Breast epithelium (tissue), 4 donors: ENCODE results near the gene GABRA5. TPM values are rescaled to one million over a fixed set of nuclear protein-coding genes. Genes with fewer than 3 reads are reported as not detected.

ENCODE experiments used
- DNase-seq, 2 donors: peaks; one replicate each; pipeline ENCODE4 v3.0.0-alpha.2; 2019; ENCODE audit warnings: low spot score in 2 of 2
- H3K27ac ChIP-seq, 2 donors: fragments of 200-600 bp; sonication (generic) in 1 of 2; one replicate each; pipeline ENCODE4 v1.5.1; 2016 to 2019; ENCODE audit warnings: mild to moderate bottlenecking in 1 of 2
- H3K27me3 ChIP-seq, 2 donors: fragments of 200-600 bp; sonication (generic) in 1 of 2; one replicate each; pipeline versions ENCODE4 v1.5.1 to v1.6.0; 2017 to 2019; ENCODE audit warnings: control low read depth in 1 of 2, mild to moderate bottlenecking in 1 of 2
- H3K36me3 ChIP-seq: fragments of 200-600 bp; one replicate; pipeline ENCODE4 v1.5.1; 2019
- H3K4me1 ChIP-seq, 2 donors: fragments of 200-600 bp; sonication (generic); one replicate each; pipeline ENCODE4 v1.5.1; 2016 to 2019; ENCODE audit warnings: control low read depth in 1 of 2
- H3K4me3 ChIP-seq, 3 donors: fragments of 200-600 bp; sonication (generic); 1 replicate in 2 of 3; 2 replicates in 1 of 3; pipeline ENCODE4 v1.5.1; 2016 to 2019; ENCODE audit warnings: mild to moderate bottlenecking in 3 of 3, moderate library complexity in 2 of 3
- H3K9me3 ChIP-seq, 2 donors: fragments of 200-600 bp; sonication (generic) in 1 of 2; one replicate each; pipeline ENCODE4 v1.5.1; 2016 to 2019; ENCODE audit warnings: control low read depth in 1 of 2
- CTCF ChIP-seq, 3 donors: fragments of 450-650 bp; IDR thresholded peaks; one replicate each; pipeline ENCODE4 v1.5.1; 2016 to 2017; ENCODE audit warnings: antibody characterized with exemption in 3 of 3, mild to moderate bottlenecking in 3 of 3, moderate library complexity in 3 of 3
- POLR2A ChIP-seq: fragments of 450-650 bp; IDR thresholded peaks from one replicate; pipeline ENCODE4 v1.6.1; 2016; ENCODE audit warnings: antibody characterized with exemption, mild to moderate bottlenecking, moderate library complexity
- POLR2AphosphoS5 ChIP-seq, 3 donors: sonication (generic); formaldehyde crosslinking; IDR thresholded peaks; one replicate each; pipeline ENCODE4 v1.6.1; 2017; ENCODE audit warnings: antibody characterized with exemption in 3 of 3
- intact Hi-C: fragments of 100-400 bp; cut with DNase I; formaldehyde crosslinking; loops from one replicate; pipeline ENCODE4 v1.15.1; 2023; ENCODE audit warnings: low total_unique reads
- total RNA-seq, 3 donors: library from RNA; depleted of rRNA; stranded (reverse); fragments of >200 nt; gene quantifications; one replicate each; pipeline ENCODE4 v1.1.0, GENCODE V29; 2016

GABRA5 gene
- total RNA-seq, 3 donors from 2014 or later: not detected

GRCh38 chr15:26981492-26981891 lies 114.6 kb downstream of the GABRA5 start:
- H3K36me3 ChIP-seq: no peaks in the 10 kb centered on the region
- TF ChIP-seq CTCF (IDR thresholded peaks at IDR 0.05) (no peak), POLR2AphosphoS5 (IDR thresholded peaks at IDR 0.05) (no peak), POLR2A (no peak)
- no peak overlapping the region for H3K4me3 ChIP-seq
- H3K9me3 ChIP-seq: no peaks in the 10 kb centered on the region
- H3K27me3 ChIP-seq: no peaks in the 10 kb centered on the region
- DNase-seq: no peak
- no peak overlapping the region for H3K27ac ChIP-seq
- no peaks in the 10 kb centered on the region for H3K4me1 ChIP-seq
- intact Hi-C loops: no loop called here

DNA sequence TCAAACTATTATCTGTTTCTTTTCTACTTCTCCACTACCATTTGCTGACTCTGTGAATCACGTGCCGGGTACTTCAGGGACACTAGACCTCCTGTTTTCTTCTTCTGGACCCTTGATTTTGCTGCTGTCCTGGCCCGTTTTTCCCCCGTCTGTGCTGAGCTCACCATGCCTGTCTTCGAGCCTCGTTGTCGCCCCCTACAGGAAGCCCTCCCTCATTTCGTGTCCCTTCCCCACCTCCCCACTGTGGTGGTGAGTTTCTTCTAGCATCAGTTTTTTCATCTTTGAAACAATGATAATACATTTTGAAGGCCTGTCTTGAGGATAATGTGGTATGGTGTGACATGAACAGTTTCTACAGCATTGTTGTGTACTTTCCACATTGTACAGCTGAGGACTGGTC lies 117.0 kb downstream of the GABRA5 start:
- DNase-seq: no peak
- intact Hi-C loops: no loop called here
- H3K36me3 ChIP-seq: no peaks in the 10 kb centered on the region
- H3K4me3 ChIP-seq: no peak overlapping the region
- H3K9me3 ChIP-seq: peaks cover 0 to 6% of the 10 kb centered on the region in 2 donors
- no peak overlapping the region for H3K27ac ChIP-seq
- TF ChIP-seq POLR2A: no peak
- no peak for TF ChIP-seq POLR2AphosphoS5 (IDR thresholded peaks at IDR 0.05)
- TF ChIP-seq CTCF (IDR thresholded peaks at IDR 0.05): no peak
- no peaks in the 10 kb centered on the region for H3K4me1 ChIP-seq
- H3K27me3 ChIP-seq: no peaks in the 10 kb centered on the region

DNA sequence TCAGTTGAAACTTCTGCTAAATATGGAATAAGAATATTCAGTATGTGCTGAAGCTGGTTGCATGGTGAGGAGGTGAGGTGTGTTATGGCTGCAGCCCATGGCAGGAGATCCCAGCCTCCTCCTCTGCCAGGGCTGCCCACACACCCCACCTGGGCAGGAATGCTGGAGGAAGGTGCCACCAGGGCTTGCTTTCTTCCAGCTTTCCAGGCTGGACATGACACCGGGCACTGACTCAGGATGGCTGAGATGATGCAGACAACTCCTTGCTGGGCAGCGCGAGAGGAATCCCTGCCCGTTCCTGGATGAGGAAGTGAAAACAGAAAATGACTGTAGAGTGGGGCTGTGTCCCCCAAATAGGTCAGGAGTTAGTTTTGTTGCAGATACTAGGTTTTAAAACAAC lies 118.2 kb downstream of the GABRA5 start:
- TF ChIP-seq CTCF (IDR thresholded peaks at IDR 0.05) (no peak), POLR2A (no peak), POLR2AphosphoS5 (IDR thresholded peaks at IDR 0.05) (no peak)

DNA sequence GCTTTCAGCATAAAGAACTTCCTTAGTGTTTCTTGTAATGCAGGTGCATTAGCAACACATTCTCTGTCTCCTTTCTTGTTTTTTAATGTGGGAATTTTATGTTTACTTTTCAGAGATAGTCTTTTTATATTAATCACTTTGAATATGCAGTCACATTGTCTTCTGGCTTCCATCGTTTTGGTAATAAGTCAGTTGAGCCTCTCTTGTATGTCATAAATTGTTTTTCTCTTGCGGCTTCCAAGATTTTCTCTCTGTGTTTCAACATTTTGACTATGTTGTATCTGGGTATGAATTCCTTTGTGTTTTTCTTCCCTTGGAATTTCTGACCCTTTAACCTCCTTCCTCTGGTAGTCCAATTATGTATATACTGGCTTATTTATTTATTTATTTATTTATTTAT lies 129.4 kb downstream of the GABRA5 start:
- peaks cover 6 to 32% of the 10 kb centered on the region in 2 donors for H3K9me3 ChIP-seq
- H3K4me1 ChIP-seq: no peaks in the 10 kb centered on the region
- intact Hi-C loops: no loop called here
- no peak overlapping the region for H3K4me3 ChIP-seq
- no peak for TF ChIP-seq POLR2A
- TF ChIP-seq POLR2AphosphoS5 (IDR thresholded peaks at IDR 0.05): no peak
- TF ChIP-seq CTCF (IDR thresholded peaks at IDR 0.05): no peak
- H3K27ac ChIP-seq: no peak overlapping the region
- no peaks in the 10 kb centered on the region for H3K36me3 ChIP-seq
- no peaks in the 10 kb centered on the region for H3K27me3 ChIP-seq
- DNase-seq: no peak

More for the DNA sequence above, 118.2 kb downstream of the GABRA5 start:
- Histone ChIP-seq H3K4me3 (no peak overlapping the region), H3K4me1 (no peaks in the 10 kb centered on the region), H3K27me3 (no peaks in the 10 kb centered on the region), H3K9me3 (peaks cover 0 to 6% of the 10 kb centered on the region in 2 donors), H3K36me3 (no peaks in the 10 kb centered on the region), H3K27ac (no peak overlapping the region)
- intact Hi-C loops: no loop called here
- DNase-seq: no peak

Other genes starting within 250 kb of the GABRA5 start
- 1 to 10 TPM in 2 of 3 donors, under 1 TPM in 1; 0.98 to 1.8 (median 1.1) TPM for gene GABRB3, start 94.0 kb upstream of the GABRA5 start, total RNA-seq
- under 1 TPM in 2 of 3 donors, not detected in 1; 0.15 to 0.33 TPM for gene GABRG3, start 104.1 kb downstream of the GABRA5 start, total RNA-seq